ENCODE data around the gene ZBTB20. TPM values are rescaled to one million over a fixed set of nuclear protein-coding genes. Genes with fewer than 3 reads are reported as not detected.

Gene ZBTB20
- total and polyA plus RNA-seq, 10 of the 15 experiments (the other 5 are each of a cell fraction or from before 2014, with no cell fraction given) = 0.20 to 5.5 (median 2.2) TPM

GRCh38 chr3:114384558-114384903 is 762.6 kb downstream of the ZBTB20 start (continued):
- TF ChIP-seq YBX1 (IDR thresholded peaks at IDR 0.05) (no peak), YY1 (IDR thresholded peaks at IDR 0.05; ENCODE audit: low read depth, low read length) (no peak), ZNF384 (IDR thresholded peaks at IDR 0.05; ENCODE audit: borderline replicate concordance, low read depth, low read length) (no peak), NR2C1 (IDR thresholded peaks at IDR 0.05) (no peak)

GRCh38 chr3:114383875-114384557 is 763.1 kb downstream of the ZBTB20 start:
- Histone ChIP-seq H3K27me3 (replicated peaks in 1 of 2; ENCODE audit: control insufficient read depth in 2 of 2, insufficient read depth in 2 of 2, low read length in 1 of 2) (no peaks in the 10 kb centered on the region), H3K79me2 (ENCODE audit: control insufficient read depth, insufficient read depth, low read length) (no peaks in the 10 kb centered on the region), H2AFZ (ENCODE audit: control insufficient read depth, low read depth, low read length) (peak overlapping the region; percentile 48), H3K4me1 (ENCODE audit: control insufficient read depth, insufficient read depth, low read length) (0 out of 2 replicates have a peak, but pooled peaks cover under 1% of the 10 kb centered on the region), H3K27ac (ENCODE audit: control insufficient read depth, insufficient read depth) (no peak overlapping the region), H3K9me3 (replicated peaks; ENCODE audit: control insufficient read depth, insufficient read depth, low read length) (no peaks in the 10 kb centered on the region), H3K9ac (ENCODE audit: control insufficient read depth, insufficient read depth, low read length) (no peak overlapping the region), H3K4me3 (no peak overlapping the region), H4K20me1 (ENCODE audit: control insufficient read depth, insufficient read depth) (no peaks in the 10 kb centered on the region), H3K36me3 (ENCODE audit: control insufficient read depth in 2 of 2, insufficient read depth in 2 of 2, low read length in 1 of 2) (peaks cover 0 to 5% of the 10 kb centered on the region in 2 experiments; a peak in 2 of 4 replicates), H3K4me2 (ENCODE audit: control insufficient read depth, insufficient read depth) (no peak overlapping the region)
- FAIRE-seq (peak; percentile 57), DNase-seq (ENCODE audit: low read depth, low spot score) (peak; percentile 25), ATAC-seq (peak; percentile 99)
- WGBS (ENCODE audit: insufficient coverage, insufficient replicate concordance, low lambda C conversion rate, missing lambda C conversion rate) = 44% methylated on average over 12 of the region's 12 CpGs
- no peak for TF ChIP-seq JUND (IDR thresholded peaks at IDR 0.05; ENCODE audit: low read depth, low read length)
- TF ChIP-seq SPI1 (IDR thresholded peaks at IDR 0.05; ENCODE audit: borderline replicate concordance, insufficient read depth, low read depth, low read length) = peak; percentile 24; the same call in 1 of the 2 replicates
- TF ChIP-seq CTCF (IDR thresholded peaks at IDR 0.05 in 2 of 3, conservative IDR thresholded peaks at IDR 0.05 in 1 of 3; ENCODE audit: control insufficient read depth in 2 of 3, extremely low read depth in 1 of 3, insufficient read depth in 1 of 3, low read depth in 3 of 3, low read length in 3 of 3) = peak; percentile 93 to 95 (median 93)
- TF ChIP-seq DPF2 (IDR thresholded peaks at IDR 0.05) = no peak
- TF ChIP-seq FOXM1 (IDR thresholded peaks at IDR 0.05; ENCODE audit: low read depth, low read length) = 0 out of 2 replicates have a peak, but pooled peaks have one; percentile 33
- 0 out of 4 replicates have a peak, but pooled peaks of 1 of the 2 experiments have one; percentile 10 for TF ChIP-seq IKZF2 (IDR thresholded peaks at IDR 0.05)
- TF ChIP-seq YY1 (IDR thresholded peaks at IDR 0.05; ENCODE audit: low read depth, low read length) = peak; percentile 74
- peak; percentile 84 for TF ChIP-seq SMC3 (IDR thresholded peaks at IDR 0.05; ENCODE audit: borderline replicate concordance, low read length)
- TF ChIP-seq RAD21 (IDR thresholded peaks at IDR 0.05; ENCODE audit: insufficient read depth, low read depth, low read length) = peak; percentile 98
- 0 out of 4 replicates have a peak, but pooled peaks of 1 of the 2 experiments have one; percentile 7 for TF ChIP-seq BHLHE40 (IDR thresholded peaks at IDR 0.05; ENCODE audit: borderline replicate concordance in 1 of 2, low read depth in 2 of 2, low read length in 1 of 2)
- ChIA-PET SMC1A (ENCODE audit: uncharacterized antibody, unreplicated experiment) (interaction anchor here (0.5 to 7.1 kb wide), 24 partner anchors 8 to 236 kb away, joined by 3 to 75 read pairs (median 4); no protein-coding TSS in a partner anchor), CTCF (interaction anchor here (0.6 to 9.6 kb wide), 32 partner anchors 9 to 1431 kb away, joined by 3 to 223 read pairs (median 4); no protein-coding TSS in a partner anchor), POLR2A (interaction anchor here (1.3 kb wide), 1 partner anchor 35 kb away, joined by 3 read pairs; no protein-coding TSS in a partner anchor), RAD21 (ENCODE audit: unreplicated experiment) (interaction anchor here (0.6 to 5.5 kb wide), 9 partner anchors 15 to 409 kb away, joined by 3 to 38 read pairs (median 4); no protein-coding TSS in a partner anchor)
- BruUV-seq (replicated peaks) = no TSS peak
- intact Hi-C loops (cut with micrococcal nuclease; ENCODE audit: unreplicated experiment) = loop anchor here (1.0 to 10.0 kb wide), 7 partner anchors 34 to 708 kb away; no protein-coding TSS in a partner anchor
- in situ Hi-C loops (cut with MboI) = no loop called here
